Measurements from ENCODE around the gene MOB1B.

DNA sequence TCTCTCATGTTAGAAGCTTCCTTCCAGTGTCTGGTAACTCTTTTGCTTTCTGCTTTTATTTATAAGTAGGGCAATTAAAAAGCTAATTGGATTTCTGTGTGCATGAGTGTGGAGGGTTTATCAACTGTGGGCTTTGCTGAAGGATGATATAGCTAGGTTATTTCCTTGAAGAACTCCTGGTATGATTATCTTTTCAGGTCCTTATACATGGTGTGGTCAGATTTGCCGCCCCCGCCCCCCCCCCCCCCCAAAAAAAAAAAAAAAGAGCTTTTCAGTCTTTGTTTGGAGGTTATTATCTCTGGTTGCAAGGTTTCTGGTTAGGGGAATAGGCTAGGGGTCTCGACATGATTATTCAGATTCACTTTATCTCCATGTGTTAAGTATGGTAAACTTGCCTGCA lies 35.9 kb downstream of the MOB1B start:
- no peak for TF ChIP-seq EZH2 (optimal IDR thresholded peaks at IDR 0.05; ENCODE audit: low read depth, low read length)
- TF ChIP-seq, protein P1, sequence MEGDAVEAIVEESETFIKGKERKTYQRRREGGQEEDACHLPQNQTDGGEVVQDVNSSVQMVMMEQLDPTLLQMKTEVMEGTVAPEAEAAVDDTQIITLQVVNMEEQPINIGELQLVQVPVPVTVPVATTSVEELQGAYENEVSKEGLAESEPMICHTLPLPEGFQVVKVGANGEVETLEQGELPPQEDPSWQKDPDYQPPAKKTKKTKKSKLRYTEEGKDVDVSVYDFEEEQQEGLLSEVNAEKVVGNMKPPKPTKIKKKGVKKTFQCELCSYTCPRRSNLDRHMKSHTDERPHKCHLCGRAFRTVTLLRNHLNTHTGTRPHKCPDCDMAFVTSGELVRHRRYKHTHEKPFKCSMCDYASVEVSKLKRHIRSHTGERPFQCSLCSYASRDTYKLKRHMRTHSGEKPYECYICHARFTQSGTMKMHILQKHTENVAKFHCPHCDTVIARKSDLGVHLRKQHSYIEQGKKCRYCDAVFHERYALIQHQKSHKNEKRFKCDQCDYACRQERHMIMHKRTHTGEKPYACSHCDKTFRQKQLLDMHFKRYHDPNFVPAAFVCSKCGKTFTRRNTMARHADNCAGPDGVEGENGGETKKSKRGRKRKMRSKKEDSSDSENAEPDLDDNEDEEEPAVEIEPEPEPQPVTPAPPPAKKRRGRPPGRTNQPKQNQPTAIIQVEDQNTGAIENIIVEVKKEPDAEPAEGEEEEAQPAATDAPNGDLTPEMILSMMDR (IDR thresholded peaks at IDR 0.05; ENCODE audit: low read length), result no peak
- TF ChIP-seq EZH2phosphoT487 (IDR thresholded peaks at IDR 0.05; ENCODE audit: low read length), result no peak

Measured in MM.1S (cell line).